Gastroesophageal sphincter (tissue), 3 donors: ENCODE data around the gene MAGEC3.

Experiments
- EP300 ChIP-seq: sonication (generic); formaldehyde crosslinking; IDR thresholded peaks from one replicate; pipeline ENCODE4 v1.6.1; 2017; ENCODE audit warnings: antibody characterized with exemption, mild to moderate bottlenecking
- POLR2A ChIP-seq, 2 donors: fragments of 450-650 bp; IDR thresholded peaks; one replicate each; pipeline ENCODE4 v1.6.1; 2017; ENCODE audit warnings: antibody characterized with exemption in 2 of 2, mild to moderate bottlenecking in 2 of 2, moderate library complexity in 1 of 2
- POLR2AphosphoS5 ChIP-seq: sonication (generic); formaldehyde crosslinking; IDR thresholded peaks from one replicate; pipeline ENCODE4 v1.6.1; 2017; ENCODE audit warnings: antibody characterized with exemption
- TF ChIP-seq, protein P1 (sequence below), 4 experiments: fragments of 200-600 bp in 2 of 4; fragments of 450-650 bp in 2 of 4; sonication (generic) in 1 of 4; IDR thresholded peaks; one replicate each; pipeline ENCODE4 v1.5.1; 2017 to 2019; ENCODE audit warnings: antibody characterized with exemption in 4 of 4, mild to moderate bottlenecking in 2 of 4, moderate library complexity in 2 of 4

DNA sequence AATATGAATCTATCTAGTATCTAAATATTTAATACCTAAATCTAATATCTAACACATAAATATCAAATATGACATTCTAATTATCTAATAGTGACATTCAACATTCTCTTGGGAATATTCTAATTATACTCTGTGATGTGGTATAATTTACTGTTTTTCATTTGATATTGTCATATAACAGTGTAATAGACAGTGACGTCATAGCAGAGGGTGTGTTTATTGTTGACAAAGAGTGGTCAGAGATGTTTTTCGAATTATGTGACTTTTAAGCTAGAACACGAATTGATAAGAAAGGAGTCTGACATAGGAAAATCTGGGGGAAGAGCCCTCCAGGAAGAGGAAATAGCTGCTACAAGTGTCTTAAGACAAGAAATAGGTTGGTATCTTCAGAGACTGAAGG is 5.9 kb upstream of the MAGEC3 start:
- TF ChIP-seq, protein P1, sequence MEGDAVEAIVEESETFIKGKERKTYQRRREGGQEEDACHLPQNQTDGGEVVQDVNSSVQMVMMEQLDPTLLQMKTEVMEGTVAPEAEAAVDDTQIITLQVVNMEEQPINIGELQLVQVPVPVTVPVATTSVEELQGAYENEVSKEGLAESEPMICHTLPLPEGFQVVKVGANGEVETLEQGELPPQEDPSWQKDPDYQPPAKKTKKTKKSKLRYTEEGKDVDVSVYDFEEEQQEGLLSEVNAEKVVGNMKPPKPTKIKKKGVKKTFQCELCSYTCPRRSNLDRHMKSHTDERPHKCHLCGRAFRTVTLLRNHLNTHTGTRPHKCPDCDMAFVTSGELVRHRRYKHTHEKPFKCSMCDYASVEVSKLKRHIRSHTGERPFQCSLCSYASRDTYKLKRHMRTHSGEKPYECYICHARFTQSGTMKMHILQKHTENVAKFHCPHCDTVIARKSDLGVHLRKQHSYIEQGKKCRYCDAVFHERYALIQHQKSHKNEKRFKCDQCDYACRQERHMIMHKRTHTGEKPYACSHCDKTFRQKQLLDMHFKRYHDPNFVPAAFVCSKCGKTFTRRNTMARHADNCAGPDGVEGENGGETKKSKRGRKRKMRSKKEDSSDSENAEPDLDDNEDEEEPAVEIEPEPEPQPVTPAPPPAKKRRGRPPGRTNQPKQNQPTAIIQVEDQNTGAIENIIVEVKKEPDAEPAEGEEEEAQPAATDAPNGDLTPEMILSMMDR (IDR thresholded peaks at IDR 0.05), result no peak
- no peak for TF ChIP-seq POLR2A (IDR thresholded peaks at IDR 0.05)
- TF ChIP-seq POLR2AphosphoS5, result no peak
- TF ChIP-seq EP300, result no peak
